PC-9 (cell line): ENCODE measurements around the gene SDCCAG8. TPM values are rescaled to one million over a fixed set of nuclear protein-coding genes. Genes with fewer than 3 reads are reported as not detected.
A peak's percentile ranks its signal among the peaks of the same experiment; 100 is the strongest.

Experiments
- BruUV-seq: library from RNA; stranded (reverse); fragments of 400-500 nt; replicated peaks from 2 replicates; lab custom pipeline; 2021; lab: Mats Ljungman, UMichigan
- CTCF ChIA-PET: fragments of 300-600 bp; sonication (Branson Sonifier 250); formaldehyde crosslinking; loops from one replicate; lab custom pipeline; 2022; ENCODE audit warnings: antibody characterized with exemption; lab: Charles Lee
- POLR2A ChIA-PET: fragments of 300-600 bp; sonication (Branson Sonifier 250); formaldehyde crosslinking; loops from one replicate; lab custom pipeline; 2022; ENCODE audit warnings: antibody characterized with exemption; ENCODE audit not compliant: unreplicated experiment; lab: Charles Lee
- DNase-seq, 2 experiments: peaks; one replicate each; pipeline versions ENCODE4 v3.0.0 to v3.0.0-alpha.2; 2015 to 2022; ENCODE audit warnings: mixed read lengths in 1 of 2
- H2AFZ ChIP-seq: fragments of 200-600 bp; sonication (generic); 2 replicates; pipeline ENCODE4 v1.8.1; 2017; ENCODE audit warnings: antibody characterized with exemption
- H3F3A ChIP-seq: fragments of 200-600 bp; sonication (generic); 2 replicates; pipeline ENCODE4 v1.8.1; 2017; ENCODE audit warnings: antibody characterized with exemption, mild to moderate bottlenecking, low read depth; ENCODE audit not compliant: insufficient read depth
- H3K27ac ChIP-seq: fragments of 200-600 bp; sonication (generic); 2 replicates; pipeline ENCODE4 v1.6.1; 2016; ENCODE audit warnings: mixed run types
- H3K27me3 ChIP-seq: fragments of 200-600 bp; sonication (generic); 2 replicates; pipeline ENCODE4 v1.6.1; 2016; ENCODE audit warnings: low read depth, mixed run types; ENCODE audit not compliant: insufficient read depth
- H3K36me3 ChIP-seq: fragments of 200-600 bp; sonication (generic); 2 replicates; pipeline ENCODE4 v1.6.1; 2016; ENCODE audit warnings: low read depth, mixed run types
- H3K4me1 ChIP-seq: fragments of 200-600 bp; sonication (generic); replicated peaks from 2 replicates; pipeline ENCODE4 v1.6.1; 2016; ENCODE audit warnings: mixed run types; ENCODE audit not compliant: insufficient read depth
- H3K4me2 ChIP-seq: fragments of 200-600 bp; sonication (generic); 2 replicates; pipeline ENCODE4 v1.6.1; 2017; ENCODE audit warnings: mixed run types
- H3K4me3 ChIP-seq: fragments of 200-600 bp; sonication (generic); 2 replicates; pipeline ENCODE4 v1.6.1; 2016; ENCODE audit warnings: mixed run types
- H3K79me2 ChIP-seq: fragments of 200-600 bp; sonication (generic); 2 replicates; pipeline ENCODE4 v1.6.1; 2017; ENCODE audit warnings: low read depth, mixed run types
- H3K9me2 ChIP-seq: fragments of 200-600 bp; sonication (generic); 2 replicates; pipeline ENCODE4 v1.8.1; 2017; ENCODE audit warnings: mild to moderate bottlenecking; ENCODE audit not compliant: insufficient read depth
- H3K9me3 ChIP-seq: fragments of 200-600 bp; sonication (generic); 2 replicates; pipeline ENCODE4 v1.8.1; 2016; ENCODE audit warnings: low read depth; ENCODE audit not compliant: insufficient read depth
- H4K20me1 ChIP-seq: fragments of 200-600 bp; sonication (generic); 2 replicates; pipeline ENCODE4 v1.8.1; 2017; ENCODE audit not compliant: insufficient read depth
- CTCF ChIP-seq: fragments of 200-600 bp; sonication (generic); conservative IDR thresholded peaks from 2 replicates; pipeline ENCODE4 v1.6.1; 2017; ENCODE audit warnings: mixed run types, antibody characterized with exemption, mild to moderate bottlenecking, moderate library complexity
- EZH2 ChIP-seq: fragments of 200-600 bp; sonication (generic); IDR thresholded peaks from 2 replicates; pipeline ENCODE4 v1.8.0; 2017; ENCODE audit warnings: antibody characterized with exemption, low read depth
- intact Hi-C: fragments of 100-400 bp; cut with micrococcal nuclease; formaldehyde crosslinking; loops from one replicate; pipeline ENCODE4 v1.10.0; 2022; ENCODE audit not compliant: unreplicated experiment
- total RNA-seq: library from RNA; stranded (reverse); gene quantifications from 2 replicates; pipeline ENCODE4 v1.2.3, GENCODE V29; 2021

The SDCCAG8 gene
- total RNA-seq, 1 experiment from 2014 or later = 22.7 TPM

GRCh38 chr1:243267914-243268653 is 12.2 kb downstream of the SDCCAG8 start:
- H3K27ac ChIP-seq = peak overlapping the region; percentile 88
- CTCF ChIA-PET = no interaction called here

GRCh38 chr1:243268751-243269460 is 13.1 kb downstream of the SDCCAG8 start:
- no peaks in the 10 kb centered on the region for H4K20me1 ChIP-seq
- H3K9me2 ChIP-seq = no peaks in the 10 kb centered on the region
- TF ChIP-seq CTCF = no peak
- TF ChIP-seq EZH2 = no peak
- H3K27me3 ChIP-seq = no peaks in the 10 kb centered on the region
- H3K9me3 ChIP-seq = no peaks in the 10 kb centered on the region
- no peak for DNase-seq
- H2AFZ ChIP-seq = no peak overlapping the region
- ChIA-PET POLR2A (no interaction called here), CTCF (no interaction called here)
- H3K4me1 ChIP-seq = peaks cover 36% of the 10 kb centered on the region
- BruUV-seq = no TSS peak
- H3F3A ChIP-seq = peaks cover 29% of the 10 kb centered on the region
- H3K4me3 ChIP-seq = peak overlapping the region; percentile 35; the same call in 1 of the 2 replicates
- H3K4me2 ChIP-seq = peak overlapping the region; percentile 68
- H3K36me3 ChIP-seq = peaks cover 6% of the 10 kb centered on the region
- peak overlapping the region; percentile 88 for H3K27ac ChIP-seq
- intact Hi-C loops = loop anchor here (1.0 kb wide), 1 partner anchor 13 kb away; the partner anchor contains the start of gene SDCCAG8
- peaks cover 27% of the 10 kb centered on the region; the same call in 1 of the 2 replicates for H3K79me2 ChIP-seq

More at GRCh38 chr1:243267914-243268653, 12.2 kb downstream of the SDCCAG8 start:
- peak overlapping the region; percentile 68 for H3K4me2 ChIP-seq
- intact Hi-C loops = loop anchor here (1.0 kb wide), 1 partner anchor 12 kb away; the partner anchor contains the start of gene SDCCAG8
- no peaks in the 10 kb centered on the region for H3K9me2 ChIP-seq
- H3K4me1 ChIP-seq = peaks cover 36% of the 10 kb centered on the region
- no peaks in the 10 kb centered on the region for H4K20me1 ChIP-seq
- peaks cover 29% of the 10 kb centered on the region for H3F3A ChIP-seq
- H3K9me3 ChIP-seq = no peaks in the 10 kb centered on the region
- POLR2A ChIA-PET = no interaction called here
- peak overlapping the region; percentile 35; the same call in 1 of the 2 replicates for H3K4me3 ChIP-seq
- no peaks in the 10 kb centered on the region for H3K27me3 ChIP-seq
- no TSS peak for BruUV-seq
- no peaks in the 10 kb centered on the region; the same call in 1 of the 2 replicates for H3K36me3 ChIP-seq
- H3K79me2 ChIP-seq = peaks cover 27% of the 10 kb centered on the region; the same call in 1 of the 2 replicates
- H2AFZ ChIP-seq = peak overlapping the region; percentile 78
- TF ChIP-seq EZH2 (no peak), CTCF (no peak)
- DNase-seq = peak in 1 of 2 experiments; percentile 89

GRCh38 chr1:243269461-243269801 is 13.6 kb downstream of the SDCCAG8 start:
- DNase-seq = no peak
- BruUV-seq = no TSS peak
- Histone ChIP-seq H2AFZ (no peak overlapping the region), H3K4me1 (peaks cover 36% of the 10 kb centered on the region), H3K9me3 (no peaks in the 10 kb centered on the region), H3K4me3 (no peak overlapping the region), H4K20me1 (no peaks in the 10 kb centered on the region), H3K4me2 (peak overlapping the region; percentile 68), H3K27me3 (no peaks in the 10 kb centered on the region), H3K36me3 (peaks cover 10% of the 10 kb centered on the region), H3K27ac (peak overlapping the region; percentile 88), H3F3A (peaks cover 29% of the 10 kb centered on the region), H3K79me2 (peaks cover 27% of the 10 kb centered on the region; the same call in 1 of the 2 replicates), H3K9me2 (no peaks in the 10 kb centered on the region)
- ChIA-PET POLR2A (no interaction called here), CTCF (no interaction called here)
- TF ChIP-seq CTCF (no peak), EZH2 (no peak)
- intact Hi-C loops = no loop called here
